Measurements from ENCODE around the gene PNPLA5.

PNPLA5 gene

DNA sequence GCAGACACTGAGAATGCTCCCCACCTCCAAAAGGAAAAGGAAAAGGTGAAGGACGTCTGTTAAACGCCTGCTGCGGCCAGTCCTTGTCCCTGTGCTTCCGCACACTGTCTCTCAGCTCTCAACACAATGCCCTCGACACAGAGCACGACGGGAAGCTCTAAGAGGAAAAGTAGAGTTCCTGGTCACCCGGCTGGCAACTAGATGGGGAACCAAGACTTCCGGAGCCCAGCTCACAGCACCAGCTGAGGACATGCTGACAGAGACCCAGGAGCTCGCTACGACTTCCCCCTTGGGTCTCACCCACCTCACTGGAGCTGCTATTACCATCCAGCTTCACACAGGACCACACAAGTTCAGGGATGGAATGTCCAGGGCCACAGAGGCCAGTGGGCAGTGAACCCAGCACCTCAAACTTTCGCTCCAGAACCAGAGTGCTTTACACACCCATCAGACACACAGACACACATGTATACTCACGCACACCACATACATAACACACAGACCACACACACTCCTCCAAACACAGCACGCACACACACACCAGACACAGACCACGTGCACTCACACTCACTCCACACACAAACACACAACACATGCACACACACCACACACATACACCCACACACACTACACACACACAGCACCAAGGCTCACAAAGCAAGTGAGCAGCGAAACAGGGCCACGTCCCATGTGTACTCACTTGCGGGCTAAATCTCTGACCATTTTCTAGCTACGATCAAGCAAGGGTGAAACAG is 39.1 kb downstream of the PNPLA5 start:
- no peak for DNase-seq

DNA sequence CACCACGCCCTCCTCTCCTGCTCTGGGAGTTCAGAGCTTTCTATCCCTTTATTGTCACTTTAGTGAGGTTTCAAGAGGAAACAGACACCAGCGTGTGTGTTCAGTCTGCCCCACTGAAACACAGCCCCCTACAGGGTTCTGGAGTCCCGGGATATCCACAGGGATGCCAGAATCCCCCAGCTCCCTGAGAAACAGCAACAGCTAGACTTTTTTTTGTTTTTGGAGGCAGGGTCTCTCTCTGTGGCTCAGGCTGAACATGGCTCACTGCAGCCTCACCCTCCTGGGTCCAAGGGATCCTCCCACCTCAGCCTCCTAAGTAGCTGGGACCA is 39.9 kb downstream of the PNPLA5 start:
- DNase-seq, result no peak

DNA sequence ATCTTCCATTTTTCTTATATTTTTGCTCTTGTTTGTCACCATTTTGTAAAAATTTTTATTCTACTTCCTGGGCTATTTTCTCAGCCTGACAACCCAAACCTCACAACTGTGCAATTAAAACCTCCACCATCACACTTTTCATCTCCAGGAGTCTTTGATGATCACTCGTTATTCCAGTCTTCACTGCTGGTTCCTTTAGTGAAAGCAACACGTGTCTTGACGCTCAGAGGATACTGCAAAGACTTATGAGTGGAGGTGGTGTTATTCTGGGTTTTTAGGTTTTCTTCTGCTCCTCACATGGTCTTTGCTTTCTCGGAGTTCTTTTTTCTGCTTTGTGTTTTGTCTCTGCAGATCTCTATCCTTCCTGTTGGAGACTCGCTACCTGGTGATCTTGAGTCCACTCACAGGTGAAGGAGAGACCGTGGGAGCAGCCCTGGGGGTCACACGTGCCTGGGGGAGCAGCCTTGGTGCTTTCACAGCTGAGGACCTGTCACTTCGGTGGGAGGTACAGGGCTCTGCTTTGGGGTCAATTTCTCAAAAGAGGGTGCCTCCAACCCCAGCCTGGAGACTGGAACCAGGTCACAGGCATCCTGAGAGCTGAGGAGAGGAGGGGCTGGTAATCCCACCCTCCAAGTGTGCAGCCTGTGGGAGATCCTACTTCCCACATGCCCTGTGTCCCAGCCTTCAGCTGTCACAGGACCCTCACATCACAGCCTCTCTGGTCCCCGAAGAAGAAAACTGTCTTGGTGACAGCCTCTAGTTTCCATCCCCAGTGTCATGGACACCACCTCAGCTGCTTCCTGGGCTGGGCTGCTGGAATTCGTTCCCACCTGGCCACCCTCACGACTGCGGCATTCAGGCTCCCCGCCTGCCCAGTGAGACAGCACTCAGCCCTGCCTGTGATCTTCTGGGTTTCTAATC is 40.5 kb downstream of the PNPLA5 start:
- DNase-seq, result no peak

DNA sequence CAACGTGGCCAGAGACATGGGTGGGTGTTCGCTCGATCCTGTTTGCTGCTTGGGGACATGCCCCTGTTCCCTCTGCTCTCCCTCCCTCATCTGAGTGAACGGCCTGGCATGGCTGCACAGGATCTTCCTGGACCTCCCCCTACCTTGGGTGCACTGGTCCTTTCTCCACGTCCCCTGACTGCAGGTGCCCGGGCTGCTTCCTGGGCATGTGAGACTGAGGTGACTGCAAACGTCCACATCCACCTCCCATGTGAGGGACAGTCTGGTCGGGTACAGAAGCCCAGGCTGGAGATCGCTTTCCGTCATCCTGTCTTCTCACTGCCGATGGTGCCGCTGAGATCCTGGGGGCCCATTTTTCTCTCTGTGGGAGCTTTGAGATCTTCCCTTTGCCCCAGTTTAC is 41.3 kb downstream of the PNPLA5 start:
- DNase-seq, result no peak

DNA sequence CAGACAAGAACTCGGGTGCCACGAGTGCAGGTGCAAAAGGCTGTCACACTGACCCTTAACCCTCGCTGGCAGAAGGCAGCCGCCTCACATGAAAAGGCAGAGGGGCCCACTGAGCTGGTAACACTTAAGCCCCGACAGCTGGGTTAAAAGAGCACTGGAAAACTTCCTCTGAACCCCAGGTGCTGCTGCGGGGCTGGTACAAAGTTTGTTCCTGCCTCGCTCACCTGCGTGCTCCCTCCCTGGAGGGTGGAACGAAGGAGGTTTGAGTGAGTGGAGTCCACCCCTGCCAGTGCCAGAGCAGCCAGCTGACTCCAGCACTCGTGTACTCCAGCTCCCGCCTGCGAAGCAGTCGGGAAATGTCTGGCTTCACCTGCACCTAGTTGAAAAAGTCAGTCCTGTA is 42.1 kb downstream of the PNPLA5 start:
- DNase-seq, result no peak

DNA sequence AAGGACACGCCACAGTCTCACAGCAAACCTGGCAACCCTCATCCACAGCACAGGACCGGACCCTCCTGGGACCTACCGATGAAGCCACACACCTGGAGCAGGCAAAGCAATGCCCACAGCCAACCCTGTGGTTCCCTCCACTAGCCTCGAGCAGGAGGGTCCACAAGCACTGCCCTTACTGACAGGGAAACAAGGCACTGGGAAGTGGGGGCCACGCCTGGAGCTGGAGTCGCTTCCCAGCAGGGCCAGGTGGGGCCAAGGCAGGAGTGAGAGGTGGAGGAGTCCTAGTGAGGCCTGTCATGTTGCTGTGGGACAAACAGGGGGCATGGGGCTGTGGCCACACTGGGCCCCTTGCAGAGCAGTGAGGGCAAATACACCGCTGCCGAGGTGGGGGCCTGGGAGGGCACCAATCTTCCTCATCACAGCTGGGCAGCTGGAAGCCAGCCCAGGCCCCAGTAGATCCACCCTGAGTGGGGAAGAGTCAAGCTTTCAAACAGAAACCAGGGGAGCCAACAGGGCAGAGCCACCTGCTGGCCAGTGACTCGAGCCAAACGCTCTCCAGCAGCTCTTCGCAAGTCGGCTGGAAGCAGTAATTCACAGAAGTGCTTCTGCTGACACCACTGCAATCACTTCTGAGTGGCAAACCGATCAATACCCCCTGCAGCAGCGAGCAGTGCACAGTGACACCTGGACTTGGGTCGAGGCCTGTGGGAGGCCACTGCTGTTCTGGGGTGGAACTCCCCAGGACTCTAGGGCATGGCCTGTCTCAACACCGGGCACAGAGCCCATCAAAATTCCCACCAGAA is 43.2 kb downstream of the PNPLA5 start:
- no peak for DNase-seq

- DNase-seq, result no peak
Measured at GRCh38 chr22:43847376-43848289, 44.2 kb downstream of the PNPLA5 start.

GRCh38 chr22:43846966-43847365 is 44.8 kb downstream of the PNPLA5 start:
- no peak for DNase-seq

DNA sequence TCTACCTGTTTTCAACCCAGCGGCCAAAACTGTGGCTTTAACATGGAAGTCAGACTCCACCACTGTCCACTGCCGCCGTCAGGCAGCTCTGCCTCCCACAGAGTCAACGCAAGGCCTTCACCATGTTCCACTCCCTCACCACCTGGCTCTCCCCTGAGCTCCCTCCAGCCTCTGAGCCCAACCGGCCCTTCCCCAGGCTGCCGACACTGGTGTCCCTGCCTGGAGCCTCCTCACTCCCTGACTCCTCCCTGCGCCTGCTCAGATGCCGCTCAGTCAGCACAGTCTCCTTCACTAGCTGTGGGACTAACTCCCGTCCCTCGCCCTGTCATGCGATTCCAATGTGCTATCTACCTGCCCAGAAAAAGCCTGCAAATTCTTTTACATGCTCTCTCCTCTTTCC is 45.8 kb downstream of the PNPLA5 start:
- DNase-seq, result no peak

DNA sequence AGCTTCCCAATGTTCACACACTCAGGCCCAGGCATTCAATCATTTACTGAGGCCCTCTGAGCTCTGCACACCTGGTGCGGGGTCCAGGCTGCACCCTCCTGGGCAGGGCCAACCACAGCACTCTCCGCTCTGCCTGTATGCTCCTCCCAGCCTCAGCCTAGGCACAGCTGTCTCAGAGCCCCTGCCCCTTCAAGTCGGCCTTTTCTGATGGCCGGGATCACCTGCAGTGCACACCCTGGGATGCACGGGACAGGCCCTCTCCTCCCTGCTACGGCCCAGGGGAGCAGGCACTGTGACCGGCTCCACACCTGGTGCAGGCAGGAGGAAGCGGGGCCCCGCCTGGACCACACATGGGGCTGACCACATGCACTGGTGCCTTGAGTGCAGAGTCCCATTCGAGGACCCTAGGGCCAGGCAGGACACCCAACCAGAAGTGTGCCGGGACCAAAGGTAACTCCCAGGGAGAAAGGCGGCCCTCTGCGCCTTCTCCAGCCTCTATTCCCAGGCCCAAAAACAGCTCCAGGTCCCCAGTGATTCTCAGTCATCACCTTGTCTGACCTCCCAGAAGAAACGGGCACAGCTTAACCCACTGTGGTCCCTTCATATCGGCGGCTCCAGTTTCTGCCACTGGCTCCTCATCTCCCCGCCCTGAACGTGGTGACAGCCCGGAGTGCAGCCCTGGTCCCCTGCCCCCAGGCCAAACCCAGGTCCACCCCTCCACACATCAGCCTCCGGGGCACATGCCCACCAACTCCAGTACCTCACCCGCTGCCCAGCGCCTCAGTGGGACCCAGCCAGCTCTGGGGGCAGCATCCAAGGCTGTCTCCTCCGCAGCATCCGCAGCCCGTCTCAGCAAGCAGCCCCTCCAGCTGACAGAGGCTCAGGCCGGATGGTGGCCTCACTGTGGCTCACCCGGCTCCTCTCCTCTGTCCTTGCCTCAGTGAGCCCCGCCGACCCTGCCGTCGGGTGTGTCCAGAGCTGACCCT is 47.0 kb downstream of the PNPLA5 start:
- no peak for DNase-seq

- DNase-seq, result no peak
Measured at GRCh38 chr22:43843783-43844530, 47.9 kb downstream of the PNPLA5 start.

- DNase-seq, result no peak
Measured at GRCh38 chr22:43841742-43842141, 50.1 kb downstream of the PNPLA5 start.

DNA sequence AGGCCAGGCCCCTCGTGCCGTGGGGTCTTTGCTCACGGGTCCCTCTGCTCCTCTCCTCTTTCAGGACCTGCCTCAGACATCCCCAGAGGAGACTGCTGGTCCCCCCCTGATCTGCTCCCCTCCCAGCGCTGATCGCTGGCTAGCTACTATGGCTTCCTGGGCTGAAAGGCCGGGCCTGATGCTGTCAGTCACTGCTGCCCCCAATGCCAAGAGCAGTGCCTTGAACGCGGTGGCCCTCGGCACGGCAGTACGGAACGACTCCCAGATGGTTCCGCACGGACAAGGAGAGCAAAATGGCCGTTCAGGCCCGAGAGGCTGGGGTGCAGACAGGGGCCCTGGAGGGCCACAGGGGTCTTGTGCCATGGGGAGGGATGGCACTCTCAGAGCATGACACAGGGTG is 51.0 kb downstream of the PNPLA5 start:
- no peak for DNase-seq

DNA sequence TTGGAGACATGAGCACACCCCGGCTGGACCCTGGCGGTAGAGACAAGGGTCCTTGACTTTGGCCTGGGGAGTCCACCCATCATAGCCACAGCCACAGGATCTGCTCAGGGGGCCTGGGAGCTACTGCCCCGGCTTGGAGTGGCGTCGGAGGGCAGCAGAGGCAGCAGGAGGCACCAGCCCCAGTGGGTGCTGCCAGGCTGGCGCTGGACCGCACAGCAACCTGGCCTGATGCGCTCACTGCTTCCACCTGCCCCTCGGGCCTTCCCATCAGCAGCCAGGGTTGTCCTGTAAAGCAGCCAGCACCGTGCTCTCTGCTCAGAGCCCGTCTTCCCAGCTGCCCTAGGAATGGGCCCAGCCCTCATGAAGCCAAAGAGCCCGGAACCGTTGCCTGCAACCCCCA is 51.4 kb downstream of the PNPLA5 start:
- DNase-seq, result no peak

DNA sequence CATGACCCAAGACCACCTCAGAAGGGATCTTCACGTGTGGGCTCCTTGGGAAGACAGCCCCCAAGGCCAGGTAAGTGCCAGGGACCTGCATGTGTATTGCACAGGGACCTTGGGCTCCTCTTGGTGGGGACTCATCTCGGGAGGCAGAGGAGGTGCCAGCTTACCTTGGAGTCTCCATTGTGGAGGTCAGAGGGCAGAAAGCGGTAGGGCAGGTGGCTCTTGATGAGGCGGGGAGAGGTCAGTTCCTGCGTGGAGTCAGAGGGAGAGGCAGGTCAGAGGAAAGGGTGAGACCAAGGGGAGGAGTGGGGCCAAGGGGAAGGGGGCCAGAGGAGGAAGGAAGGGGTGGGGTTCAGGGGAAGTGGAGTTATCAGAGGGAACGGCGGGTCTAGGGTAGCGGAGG is 52.0 kb downstream of the PNPLA5 start:
- DNase-seq, result no peak

- DNase-seq, result no peak
Measured at GRCh38 chr22:43838571-43839307, 53.1 kb downstream of the PNPLA5 start.

- no peak for DNase-seq
Measured at GRCh38 chr22:43838161-43838560, 53.7 kb downstream of the PNPLA5 start.

DNA sequence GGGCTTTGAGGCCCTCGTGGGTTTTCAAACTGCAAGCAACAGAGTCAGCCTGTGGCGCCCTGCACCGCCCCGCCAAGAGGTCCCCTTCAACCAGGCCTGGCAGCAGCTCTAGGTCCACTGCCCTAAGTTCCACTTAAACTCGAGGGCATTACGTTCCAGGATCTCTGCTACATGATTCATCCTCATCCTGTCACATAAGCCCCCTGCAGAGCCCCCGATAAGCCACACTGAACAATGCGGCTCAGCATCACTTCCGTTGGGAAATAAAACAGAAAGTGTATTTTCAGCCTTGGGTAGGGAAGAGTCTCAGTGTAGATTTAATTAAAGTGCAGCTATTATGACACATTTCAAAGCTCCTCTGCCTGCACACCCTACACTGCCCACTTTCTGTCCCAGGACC is 54.1 kb downstream of the PNPLA5 start:
- DNase-seq, result no peak

GRCh38 chr22:43835736-43836135 is 56.1 kb downstream of the PNPLA5 start:
- DNase-seq, result no peak

DNA sequence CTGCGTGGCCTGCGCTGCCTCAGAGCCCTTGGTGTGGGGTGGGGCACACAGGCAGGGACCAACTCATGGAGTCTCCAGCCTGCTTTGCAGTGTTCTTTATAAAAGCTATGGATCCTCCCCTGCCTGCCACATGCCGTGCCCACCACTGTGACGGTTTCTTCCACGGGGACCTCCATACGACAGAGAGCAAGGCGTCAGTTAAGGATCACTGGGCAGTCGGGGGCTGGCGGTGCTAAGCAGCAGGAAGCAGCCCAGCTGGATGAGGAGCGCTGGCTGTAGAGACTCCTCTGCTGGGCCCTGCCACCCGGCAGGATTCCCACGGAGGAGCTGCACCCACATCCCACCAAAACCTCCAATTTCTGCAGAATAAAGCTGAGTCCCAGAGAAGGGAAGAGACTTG is 56.6 kb downstream of the PNPLA5 start:
- no peak for DNase-seq

All from Kasumi-1 (cell line).